Calu3 (cell line): ENCODE data around the gene SRRM1. TPM values are rescaled to one million over a fixed set of nuclear protein-coding genes. Genes with fewer than 3 reads are reported as not detected.

Experiments used
- BruUV-seq: library from RNA; stranded (reverse); fragments of 400-500 nt; replicated peaks from 2 replicates; lab custom pipeline; 2021; lab: Mats Ljungman, UMichigan
- CTCF ChIA-PET: fragments of 300-600 bp; sonication (Branson Sonifier 250); formaldehyde crosslinking; loops from one replicate; lab custom pipeline; 2022; ENCODE audit warnings: antibody characterized with exemption; lab: Charles Lee
- DNase-seq: peaks from one replicate; pipeline ENCODE4 v3.0.0; 2022
- H3K27ac Mint-ChIP-seq: one replicate; pipeline ENCODE4 v1.8.0; 2022; ENCODE audit warnings: mixed read lengths; ENCODE audit not compliant: unreplicated experiment
- H3K27me3 Mint-ChIP-seq: one replicate; pipeline ENCODE4 v1.8.0; 2022; ENCODE audit warnings: mixed read lengths; ENCODE audit not compliant: unreplicated experiment
- H3K36me3 Mint-ChIP-seq: one replicate; pipeline ENCODE4 v1.8.0; 2022; ENCODE audit warnings: mild to moderate bottlenecking, moderate library complexity, mixed read lengths; ENCODE audit not compliant: insufficient read depth, unreplicated experiment
- H3K4me1 Mint-ChIP-seq: one replicate; pipeline ENCODE4 v1.8.0; 2022; ENCODE audit warnings: mild to moderate bottlenecking, low read depth, mixed read lengths; ENCODE audit not compliant: unreplicated experiment
- H3K4me3 Mint-ChIP-seq: one replicate; pipeline ENCODE4 v1.8.0; 2022; ENCODE audit warnings: mild to moderate bottlenecking, low read depth, moderate library complexity, mixed read lengths; ENCODE audit not compliant: unreplicated experiment
- H3K9me3 Mint-ChIP-seq: one replicate; pipeline ENCODE4 v1.8.0; 2022; ENCODE audit warnings: low read depth, mixed read lengths; ENCODE audit not compliant: unreplicated experiment
- CTCF ChIP-seq: fragments of 200-600 bp; IDR thresholded peaks from one replicate; pipeline ENCODE4 v1.8.0; 2022; ENCODE audit warnings: antibody characterized with exemption; ENCODE audit not compliant: unreplicated experiment
- intact Hi-C: fragments of 100-400 bp; cut with micrococcal nuclease; formaldehyde crosslinking; loops from one replicate; pipeline ENCODE4 v1.10.0; 2022; ENCODE audit not compliant: unreplicated experiment
- total RNA-seq: library from RNA; stranded (reverse); gene quantifications from 2 replicates; pipeline ENCODE4 v1.2.3, GENCODE V29; 2022

SRRM1 gene
- total RNA-seq, 1 experiment from 2014 or later: 130 TPM

GRCh38 chr1:24621121-24621520 lies 22.0 kb upstream of the SRRM1 start:
- CTCF ChIA-PET: interaction anchor here (0.7 kb wide), 1 partner anchor 25 kb away, joined by 3 read pairs; no protein-coding TSS in a partner anchor
- Mint-ChIP-seq H3K27ac (peak overlapping the region; percentile 51), H3K9me3 (no peaks in the 10 kb centered on the region), H3K36me3 (peaks cover 3% of the 10 kb centered on the region), H3K27me3 (no peaks in the 10 kb centered on the region), H3K4me3 (no peak overlapping the region), H3K4me1 (peaks cover 12% of the 10 kb centered on the region)
- DNase-seq: no peak
- intact Hi-C loops: no loop called here
- BruUV-seq: no TSS peak
- no peak for TF ChIP-seq CTCF

GRCh38 chr1:24622218-24622617 lies 20.9 kb upstream of the SRRM1 start:
- no peaks in the 10 kb centered on the region for H3K9me3 Mint-ChIP-seq
- no peak overlapping the region for H3K27ac Mint-ChIP-seq
- TF ChIP-seq CTCF: no peak
- DNase-seq: no peak
- H3K4me1 Mint-ChIP-seq: peaks cover 12% of the 10 kb centered on the region
- peaks cover 3% of the 10 kb centered on the region for H3K36me3 Mint-ChIP-seq
- no peak overlapping the region for H3K4me3 Mint-ChIP-seq
- no peaks in the 10 kb centered on the region for H3K27me3 Mint-ChIP-seq
- intact Hi-C loops: no loop called here
- no TSS peak for BruUV-seq
- CTCF ChIA-PET: no interaction called here

GRCh38 chr1:24632832-24633175 lies 10.3 kb upstream of the SRRM1 start:
- no peak for DNase-seq
- Mint-ChIP-seq H3K9me3 (no peaks in the 10 kb centered on the region), H3K27me3 (no peaks in the 10 kb centered on the region), H3K4me1 (no peaks in the 10 kb centered on the region), H3K4me3 (no peak overlapping the region), H3K36me3 (no peaks in the 10 kb centered on the region), H3K27ac (no peak overlapping the region)
- intact Hi-C loops: loop anchor here (10.0 kb wide), 1 partner anchor 218 kb away; the partner anchor contains the start of genes NIPAL3 and STPG1
- no peak for TF ChIP-seq CTCF
- BruUV-seq: no TSS peak
- CTCF ChIA-PET: no interaction called here

- BruUV-seq: no TSS peak
- Mint-ChIP-seq H3K4me3 (no peak overlapping the region), H3K9me3 (no peaks in the 10 kb centered on the region), H3K36me3 (no peaks in the 10 kb centered on the region), H3K27ac (no peak overlapping the region), H3K27me3 (no peaks in the 10 kb centered on the region), H3K4me1 (peaks cover 12% of the 10 kb centered on the region)
- CTCF ChIA-PET: interaction anchor here (0.9 kb wide), 1 partner anchor 220 kb away, joined by 3 read pairs; no protein-coding TSS in a partner anchor
- DNase-seq: no peak
- TF ChIP-seq CTCF: no peak
- intact Hi-C loops: loop anchor here (5.0 to 10.0 kb wide), 3 partner anchors 78 to 221 kb away; partner anchors contain the start of genes NCMAP, NIPAL3 and STPG1
Measured at GRCh38 chr1:24635195-24635843, 7.8 kb upstream of the SRRM1 start.
